K562 (cell line): Measurements from ENCODE around the gene UNC5C. TPM values are rescaled to one million over a fixed set of nuclear protein-coding genes. Genes with fewer than 3 reads are reported as not detected.

ENCODE experiments used
- ARNT ChIP-seq, 2 experiments: fragments of 450-650 bp; IDR thresholded peaks; 2 replicates each; pipeline ENCODE4 v1.6.1; 2016; ENCODE audit warnings: mild to moderate bottlenecking in 1 of 2
- BCOR ChIP-seq: fragments of 450-650 bp; IDR thresholded peaks from 2 replicates; pipeline ENCODE4 v1.6.1; 2016
- CBFA2T3 ChIP-seq: fragments of 450-650 bp; IDR thresholded peaks from 2 replicates; pipeline ENCODE4 v1.6.1; 2017
- CREB1 ChIP-seq, 2 experiments: sonication (generic) in 1 of 2; formaldehyde crosslinking in 1 of 2; IDR thresholded peaks; 2 replicates each; pipeline versions ENCODE4 v1.6.1 to v1.8.0; 2012 to 2022; ENCODE audit warnings: inconsistent platforms in 1 of 2, mild to moderate bottlenecking in 1 of 2, missing genetic modification reagents in 1 of 2, moderate library complexity in 1 of 2
- DPF2 ChIP-seq: fragments of 450-650 bp; IDR thresholded peaks from 2 replicates; pipeline ENCODE4 v1.6.1; 2016
- EP400 ChIP-seq: fragments of 450-650 bp; IDR thresholded peaks from 2 replicates; pipeline ENCODE4 v1.6.1; 2017; ENCODE audit warnings: antibody characterized with exemption, mild to moderate bottlenecking, moderate library complexity
- ERF ChIP-seq: fragments of 450-650 bp; formaldehyde crosslinking; IDR thresholded peaks from 2 replicates; pipeline ENCODE4 v1.4.0; 2020; ENCODE audit warnings: mild to moderate bottlenecking, mixed read lengths
- ETV1 ChIP-seq: fragments of 450-650 bp; conservative IDR thresholded peaks from 2 replicates; pipeline ENCODE4 v1.6.1; 2016; ENCODE audit warnings: missing genetic modification characterization, control low read depth, low read depth, missing compliant biosample characterization
- HDAC1 ChIP-seq, 2 experiments: fragments of 450-650 bp; IDR thresholded peaks; 2 replicates each; pipeline ENCODE4 v1.6.1; 2016 to 2017; ENCODE audit warnings: inconsistent platforms in 1 of 2, mild to moderate bottlenecking in 1 of 2, moderate library complexity in 1 of 2
- KAT7 ChIP-seq: sonication (generic); formaldehyde crosslinking; IDR thresholded peaks from 2 replicates; pipeline ENCODE4 v1.8.0; 2022; ENCODE audit warnings: missing genetic modification reagents, mild to moderate bottlenecking, borderline replicate concordance
- MAFG ChIP-seq: fragments of 450-650 bp; conservative IDR thresholded peaks from 2 replicates; pipeline ENCODE4 v1.6.1; 2016; ENCODE audit warnings: missing genetic modification characterization, missing compliant biosample characterization
- NCOA4 ChIP-seq: fragments of 450-650 bp; IDR thresholded peaks from 2 replicates; pipeline ENCODE4 v1.6.1; 2018; ENCODE audit warnings: mild to moderate bottlenecking; ENCODE audit not compliant: partially characterized antibody
- NCOR1 ChIP-seq: fragments of 450-650 bp; IDR thresholded peaks from 2 replicates; pipeline ENCODE4 v1.6.1; 2016; ENCODE audit warnings: mild to moderate bottlenecking, moderate library complexity
- PTBP1 ChIP-seq: fragments of 200-400 bp; formaldehyde crosslinking; IDR thresholded peaks from 2 replicates; pipeline ENCODE4 v1.6.1; 2017; ENCODE audit warnings: low read depth, low read length
- RB1 ChIP-seq: fragments of 450-650 bp; IDR thresholded peaks from 2 replicates; pipeline ENCODE4 v1.6.1; 2017; ENCODE audit warnings: low read depth, mild to moderate bottlenecking
- SMAD2 ChIP-seq: fragments of 150-350 bp; IDR thresholded peaks from 2 replicates; pipeline ENCODE4 v1.6.1; 2014; ENCODE audit warnings: low read depth, mild to moderate bottlenecking, low read length
- SMARCE1 ChIP-seq: fragments of 450-650 bp; IDR thresholded peaks from 2 replicates; pipeline ENCODE4 v1.7.1; 2016; ENCODE audit warnings: mild to moderate bottlenecking
- TBP ChIP-seq: optimal IDR thresholded peaks from 2 replicates; pipeline ENCODE3; 2011; ENCODE audit warnings: low read depth, low read length, improper control_type of control experiment
- TCF3 ChIP-seq: sonication (generic); formaldehyde crosslinking; IDR thresholded peaks from 2 replicates; pipeline ENCODE4 v1.4.0; 2020; ENCODE audit warnings: mild to moderate bottlenecking, missing genetic modification reagents
- TCFL5 ChIP-seq: fragments of 250-450 bp; sonication (Bioruptor Pico); conservative IDR thresholded peaks from 2 replicates; pipeline ENCODE4 v1.6.1; 2021; ENCODE audit warnings: mild to moderate bottlenecking, moderate library complexity, matching md5 sums
- TEAD4 ChIP-seq, 2 experiments: sonication (generic) in 1 of 2; formaldehyde crosslinking in 1 of 2; IDR thresholded peaks; 2 replicates each; pipeline versions ENCODE4 v1.6.1 to v1.8.0; 2012 to 2022; ENCODE audit warnings: borderline replicate concordance in 1 of 2, inconsistent platforms in 1 of 2, low read length in 1 of 2, mild to moderate bottlenecking in 1 of 2, missing genetic modification reagents in 1 of 2
- XRCC4 ChIP-seq: IDR thresholded peaks from one replicate; pipeline ENCODE4 v1.6.1; 2011; ENCODE audit not compliant: insufficient read depth, insufficient read length; ENCODE audit errors: extremely low read depth
- ZBTB43 ChIP-seq: sonication (generic); formaldehyde crosslinking; IDR thresholded peaks from 2 replicates; pipeline ENCODE4 v1.8.0; 2023; ENCODE audit warnings: mild to moderate bottlenecking, missing genetic modification reagents
- ZC3H8 ChIP-seq: fragments of 450-650 bp; IDR thresholded peaks from 2 replicates; pipeline ENCODE4 v1.6.1; 2017
- ZNF143 ChIP-seq: sonication (generic); formaldehyde crosslinking; IDR thresholded peaks from 2 replicates; pipeline ENCODE4 v1.9.0; 2022; ENCODE audit warnings: mild to moderate bottlenecking, missing genetic modification reagents
- ZNF518B ChIP-seq: fragments of 250-450 bp; sonication (Bioruptor Pico); IDR thresholded peaks from 2 replicates; pipeline ENCODE4 v1.5.0; 2021; ENCODE audit warnings: mild to moderate bottlenecking, moderate library complexity
- polyA plus RNA-seq, 8 experiments: library from polyadenylated mRNA; depleted of rRNA in 4 of 8; stranded (reverse) in 5 of 8; unstranded in 3 of 8; fragments of >200 nt; fragmentation: Nextera tagmentation in 2 of 8; fragmentation: Illumina TruSeq in 1 of 8; extraction: Ambion mirVana in 2 of 8; extraction: Trizol in 1 of 8; gene quantifications; 2 replicates each; pipeline versions ENCODE4 v1.2.1 to v1.2.3, GENCODE V29; 2011 to 2014; ENCODE audit warnings: inconsistent platforms in 1 of 8, missing spikeins in 1 of 8
- total RNA-seq, 7 experiments: library from RNA; depleted of rRNA in 6 of 7; stranded (reverse); fragments of >200 nt in 6 of 7; fragmentation: Illumina TruSeq in 2 of 7; extraction: Trizol in 2 of 7; gene quantifications; 2 replicates each; pipeline versions ENCODE4 v1.2.1 to v1.2.3, GENCODE V29; 2011 to 2021; ENCODE audit warnings: low replicate concordance in 1 of 7

The UNC5C gene
- total and polyA plus RNA-seq, 9 of the 15 experiments (the other 6 are each of a cell fraction or from before 2014, with no cell fraction given) = under 0.01 to 0.10 (median 0.03) TPM; not detected in 1

GRCh38 chr4:95249426-95250021 lies 299.2 kb downstream of the UNC5C start (continued):
- TF ChIP-seq ERF = no peak
- TF ChIP-seq MAFG (tag) = 0 out of 2 replicates have a peak, but pooled peaks have one; percentile 20
- TF ChIP-seq CREB1 (IDR thresholded peaks at IDR 0.05) = peak; percentile 64; the same call in 1 of the 2 replicates
- no peak for TF ChIP-seq CREB1 (CRISPR knock-in tag; IDR thresholded peaks at IDR 0.05)
- no peak for TF ChIP-seq TCFL5 (CRISPR knock-in tag)
- TF ChIP-seq RB1 = peak; percentile 43; the same call in 1 of the 2 replicates
- peak; percentile 21; the same call in 1 of the 2 replicates for TF ChIP-seq EP400
- TF ChIP-seq KAT7 (CRISPR knock-in tag) = no peak
- TF ChIP-seq NCOR1 = peak; percentile 81
- TF ChIP-seq TCF3 (CRISPR knock-in tag) = peak; percentile 87
- TF ChIP-seq SMAD2 = no peak
- TF ChIP-seq CBFA2T3 = peak; percentile 94
- peak in 1 of 2 experiments; percentile 79; a peak in 2 of 4 replicates for TF ChIP-seq HDAC1 (IDR thresholded peaks at IDR 0.05)
- TF ChIP-seq TEAD4 (IDR thresholded peaks at IDR 0.05; ENCODE audit: low read length) = peak; percentile 97
- TF ChIP-seq TEAD4 (CRISPR knock-in tag; IDR thresholded peaks at IDR 0.05; ENCODE audit: borderline replicate concordance) = no peak
- no peak for TF ChIP-seq ZNF143 (CRISPR knock-in tag)
- no peak for TF ChIP-seq ZBTB43 (CRISPR knock-in tag)
- TF ChIP-seq XRCC4 = no peak
- no peak for TF ChIP-seq ZC3H8
- no peak for TF ChIP-seq TBP
- no peak for TF ChIP-seq ETV1 (tag)
- TF ChIP-seq DPF2 = peak; percentile 90
- TF ChIP-seq ZNF518B (CRISPR knock-in tag) = no peak
- TF ChIP-seq BCOR = 0 out of 2 replicates have a peak, but pooled peaks have one; percentile 57
- TF ChIP-seq SMARCE1 = peak; percentile 94
- no peak for TF ChIP-seq PTBP1
- TF ChIP-seq ARNT (IDR thresholded peaks at IDR 0.05) = peak in 1 of 2 experiments; percentile 71; a peak in 1 of 4 replicates
- TF ChIP-seq NCOA4 = no peak
- TF ChIP-seq, all 486 proteins: peak for 80
